K562 (cell line): ENCODE data around the gene TTC9C. TPM values are rescaled to one million over a fixed set of nuclear protein-coding genes. Genes with fewer than 3 reads are reported as not detected.

Experiments
- CAMTA2 ChIP-seq: fragments of 250-450 bp; sonication (Bioruptor Pico); conservative IDR thresholded peaks from 2 replicates; pipeline ENCODE4 v1.5.1; 2022
- CBX1 ChIP-seq: sonication (generic); IDR thresholded peaks from 2 replicates; pipeline ENCODE4 v1.6.1; 2016; ENCODE audit warnings: antibody characterized with exemption, low read depth, mild to moderate bottlenecking
- DIDO1 ChIP-seq: fragments of 450-650 bp; IDR thresholded peaks from 2 replicates; pipeline ENCODE4 v1.6.1; 2016; ENCODE audit warnings: low read depth, missing biosample characterization, missing genetic modification characterization
- FOXK1 ChIP-seq: sonication (generic); formaldehyde crosslinking; IDR thresholded peaks from 2 replicates; pipeline ENCODE4 v1.8.0; 2022; ENCODE audit warnings: missing genetic modification reagents, mild to moderate bottlenecking, borderline replicate concordance
- GABPB1 ChIP-seq: sonication (generic); formaldehyde crosslinking; IDR thresholded peaks from 2 replicates; pipeline ENCODE4 v1.8.0; 2022; ENCODE audit warnings: mild to moderate bottlenecking, missing genetic modification reagents
- JUNB ChIP-seq: fragments of 450-650 bp; formaldehyde crosslinking; conservative IDR thresholded peaks from 2 replicates; pipeline ENCODE4 v1.4.0; 2020; ENCODE audit warnings: mild to moderate bottlenecking
- KDM2B ChIP-seq: fragments of 250-450 bp; sonication (Bioruptor Pico); IDR thresholded peaks from 2 replicates; pipeline ENCODE4 v1.8.0; 2021; ENCODE audit warnings: mild to moderate bottlenecking, moderate library complexity
- MCM3 ChIP-seq: fragments of 450-650 bp; IDR thresholded peaks from 2 replicates; pipeline ENCODE4 v1.6.1; 2016
- MYC ChIP-seq, 2 experiments: fragments of 250-450 bp in 1 of 2; sonication (Bioruptor Pico) in 1 of 2; IDR thresholded peaks; 2 replicates each; pipeline versions ENCODE4 v1.5.1 to v1.6.1; 2012 to 2021; ENCODE audit warnings: low read depth in 2 of 2, borderline replicate concordance in 1 of 2, improper control_type of control experiment in 1 of 2, low read length in 1 of 2, mild to moderate bottlenecking in 1 of 2, moderate library complexity in 1 of 2
- MYNN ChIP-seq, 2 experiments: sonication (generic); formaldehyde crosslinking in 1 of 2; IDR thresholded peaks; 2 replicates each; pipeline versions ENCODE4 v1.5.0 to v1.6.1; 2016 to 2020; ENCODE audit warnings: antibody characterized with exemption in 1 of 2, missing genetic modification reagents in 1 of 2
- NCOA1 ChIP-seq: fragments of 450-650 bp; IDR thresholded peaks from 2 replicates; pipeline ENCODE4 v1.6.1; 2016; ENCODE audit warnings: low read depth
- NFRKB ChIP-seq: fragments of 450-650 bp; IDR thresholded peaks from 2 replicates; pipeline ENCODE4 v1.6.1; 2016; ENCODE audit warnings: low read depth
- RFX7 ChIP-seq: fragments of 250-450 bp; sonication (Bioruptor Pico); IDR thresholded peaks from 2 replicates; pipeline ENCODE4 v1.5.1; 2021; ENCODE audit warnings: mild to moderate bottlenecking
- TAF7 ChIP-seq: fragments of 450-650 bp; IDR thresholded peaks from 2 replicates; pipeline ENCODE4 v1.6.1; 2016; ENCODE audit warnings: missing genetic modification characterization, missing compliant biosample characterization
- ZNF174 ChIP-seq: fragments of 250-450 bp; sonication (Bioruptor Pico); IDR thresholded peaks from 2 replicates; pipeline ENCODE4 v1.4.0; 2020; ENCODE audit warnings: mild to moderate bottlenecking
- ZNF263 ChIP-seq: sonication (generic); formaldehyde crosslinking; IDR thresholded peaks from 2 replicates; pipeline ENCODE4 v1.8.0; 2022; ENCODE audit warnings: mild to moderate bottlenecking, missing genetic modification reagents, borderline replicate concordance
- ZNF655 ChIP-seq: fragments of 250-450 bp; sonication (Bioruptor Pico); IDR thresholded peaks from 2 replicates; pipeline ENCODE4 v1.5.0; 2021
- polyA plus RNA-seq, 8 experiments: library from polyadenylated mRNA; depleted of rRNA in 4 of 8; stranded (reverse) in 5 of 8; unstranded in 3 of 8; fragments of >200 nt; fragmentation: Nextera tagmentation in 2 of 8; fragmentation: Illumina TruSeq in 1 of 8; extraction: Ambion mirVana in 2 of 8; extraction: Trizol in 1 of 8; gene quantifications; 2 replicates each; pipeline versions ENCODE4 v1.2.1 to v1.2.3, GENCODE V29; 2011 to 2014; ENCODE audit warnings: inconsistent platforms in 1 of 8, missing spikeins in 1 of 8
- total RNA-seq, 7 experiments: library from RNA; depleted of rRNA in 6 of 7; stranded (reverse); fragments of >200 nt in 6 of 7; fragmentation: Illumina TruSeq in 2 of 7; extraction: Trizol in 2 of 7; gene quantifications; 2 replicates each; pipeline versions ENCODE4 v1.2.1 to v1.2.3, GENCODE V29; 2011 to 2021; ENCODE audit warnings: low replicate concordance in 1 of 7
- TF ChIP-seq, protein P1 (sequence below): fragments of 450-650 bp; IDR thresholded peaks from 2 replicates; pipeline ENCODE4 v1.6.1; 2017; ENCODE audit warnings: antibody characterized with exemption, mild to moderate bottlenecking

TTC9C gene
- total and polyA plus RNA-seq, 9 of the 15 experiments (the other 6 are each of a cell fraction or from before 2014, with no cell fraction given) = 32.8 to 59.0 (median 37.1) TPM

- TF ChIP-seq NCOA1 (no peak), ZNF263 (peak; percentile 84; the same call in 1 of the 2 replicates), GABPB1 (peak; percentile 97), MYNN (IDR thresholded peaks at IDR 0.05) (no peak), MYNN (CRISPR knock-in tag; IDR thresholded peaks at IDR 0.05) (no peak), NFRKB (no peak), TAF7 (tag) (no peak), ZNF655 (CRISPR knock-in tag) (no peak), KDM2B (CRISPR knock-in tag) (0 out of 2 replicates have a peak, but pooled peaks have one; percentile 67), DIDO1 (peak; percentile 81; the same call in 1 of the 2 replicates), MCM3 (no peak), FOXK1 (CRISPR knock-in tag) (no peak), CAMTA2 (CRISPR knock-in tag) (no peak), CBX1 (no peak; the same call in 1 of the 2 replicates), RFX7 (CRISPR knock-in tag) (no peak), ZNF174 (CRISPR knock-in tag) (no peak), MYC (IDR thresholded peaks at IDR 0.05; ENCODE audit: low read depth, low read length) (peak; percentile 13; the same call in 1 of the 2 replicates), MYC (CRISPR knock-in tag; IDR thresholded peaks at IDR 0.05; ENCODE audit: borderline replicate concordance, low read depth) (no peak; the same call in 1 of the 2 replicates), JUNB (CRISPR knock-in tag) (no peak)
- TF ChIP-seq, protein P1, sequence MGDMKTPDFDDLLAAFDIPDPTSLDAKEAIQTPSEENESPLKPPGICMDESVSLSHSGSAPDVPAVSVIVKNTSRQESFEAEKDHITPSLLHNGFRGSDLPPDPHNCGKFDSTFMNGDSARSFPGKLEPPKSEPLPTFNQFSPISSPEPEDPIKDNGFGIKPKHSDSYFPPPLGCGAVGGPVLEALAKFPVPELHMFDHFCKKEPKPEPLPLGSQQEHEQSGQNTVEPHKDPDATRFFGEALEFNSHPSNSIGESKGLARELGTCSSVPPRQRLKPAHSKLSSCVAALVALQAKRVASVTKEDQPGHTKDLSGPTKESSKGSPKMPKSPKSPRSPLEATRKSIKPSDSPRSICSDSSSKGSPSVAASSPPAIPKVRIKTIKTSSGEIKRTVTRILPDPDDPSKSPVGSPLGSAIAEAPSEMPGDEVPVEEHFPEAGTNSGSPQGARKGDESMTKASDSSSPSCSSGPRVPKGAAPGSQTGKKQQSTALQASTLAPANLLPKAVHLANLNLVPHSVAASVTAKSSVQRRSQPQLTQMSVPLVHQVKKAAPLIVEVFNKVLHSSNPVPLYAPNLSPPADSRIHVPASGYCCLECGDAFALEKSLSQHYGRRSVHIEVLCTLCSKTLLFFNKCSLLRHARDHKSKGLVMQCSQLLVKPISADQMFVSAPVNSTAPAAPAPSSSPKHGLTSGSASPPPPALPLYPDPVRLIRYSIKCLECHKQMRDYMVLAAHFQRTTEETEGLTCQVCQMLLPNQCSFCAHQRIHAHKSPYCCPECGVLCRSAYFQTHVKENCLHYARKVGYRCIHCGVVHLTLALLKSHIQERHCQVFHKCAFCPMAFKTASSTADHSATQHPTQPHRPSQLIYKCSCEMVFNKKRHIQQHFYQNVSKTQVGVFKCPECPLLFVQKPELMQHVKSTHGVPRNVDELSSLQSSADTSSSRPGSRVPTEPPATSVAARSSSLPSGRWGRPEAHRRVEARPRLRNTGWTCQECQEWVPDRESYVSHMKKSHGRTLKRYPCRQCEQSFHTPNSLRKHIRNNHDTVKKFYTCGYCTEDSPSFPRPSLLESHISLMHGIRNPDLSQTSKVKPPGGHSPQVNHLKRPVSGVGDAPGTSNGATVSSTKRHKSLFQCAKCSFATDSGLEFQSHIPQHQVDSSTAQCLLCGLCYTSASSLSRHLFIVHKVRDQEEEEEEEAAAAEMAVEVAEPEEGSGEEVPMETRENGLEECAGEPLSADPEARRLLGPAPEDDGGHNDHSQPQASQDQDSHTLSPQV = no peak
These were observed 25.7 kb downstream of the TTC9C start, which contains the start of gene ZBTB3 (continued) for GRCh38 chr11:62753736-62754603.
